ENCODE measurements around the gene SECISBP2.
"Not testable (repeated sequence)": the region's sequence is repeated elsewhere in the genome, so short reads cannot be mapped to it uniquely, and the experiment has no call there.

SECISBP2 gene

GRCh38 chr9:89318123-89319014 lies at the start of gene SECISBP2:
Gene SECISBP2 (plus strand): TSS chr9:89318500. CDS start chr9:89318577, 77 bp downstream.
- DNase-seq (ENCODE audit: low read depth), result peak; percentile 88

- no peak for DNase-seq (ENCODE audit: low read depth)
These were observed 44.6 kb upstream of the SECISBP2 start for GRCh38 chr9:89273528-89274279.

- no peak for DNase-seq (ENCODE audit: low read depth)
These were observed 43.5 kb upstream of the SECISBP2 start for GRCh38 chr9:89274838-89275237.

- not testable (repeated sequence) for DNase-seq (ENCODE audit: low read depth)
These were observed 42.3 kb upstream of the SECISBP2 start for GRCh38 chr9:89276040-89276439.

- DNase-seq (ENCODE audit: low read depth), result no peak
These were observed 41.3 kb upstream of the SECISBP2 start for GRCh38 chr9:89277043-89277442.

GRCh38 chr9:89277454-89277853 lies 40.8 kb upstream of the SECISBP2 start:
- DNase-seq (ENCODE audit: low read depth), result no peak

GRCh38 chr9:89278551-89278950 lies 39.7 kb upstream of the SECISBP2 start:
- no peak for DNase-seq (ENCODE audit: low read depth)

GRCh38 chr9:89278997-89279739 lies 39.1 kb upstream of the SECISBP2 start:
- DNase-seq (ENCODE audit: low read depth), result no peak

GRCh38 chr9:89281106-89281505 lies 37.2 kb upstream of the SECISBP2 start:
- no peak for DNase-seq (ENCODE audit: low read depth)

GRCh38 chr9:89282248-89282968 lies 35.9 kb upstream of the SECISBP2 start:
- DNase-seq (ENCODE audit: low read depth), result not testable (repeated sequence)

GRCh38 chr9:89284076-89284475 lies 34.2 kb upstream of the SECISBP2 start:
- DNase-seq (ENCODE audit: low read depth), result no peak

- DNase-seq (ENCODE audit: low read depth), result no peak
These were observed 26.6 kb upstream of the SECISBP2 start for GRCh38 chr9:89291741-89292140.

- DNase-seq (ENCODE audit: low read depth), result no peak
These were observed 25.3 kb upstream of the SECISBP2 start for GRCh38 chr9:89293014-89293413.

- no peak for DNase-seq (ENCODE audit: low read depth)
These were observed 22.9 kb upstream of the SECISBP2 start for GRCh38 chr9:89295400-89295799.

- not testable (repeated sequence) for DNase-seq (ENCODE audit: low read depth)
These were observed 16.3 kb upstream of the SECISBP2 start for GRCh38 chr9:89301996-89302395.

- no peak for DNase-seq (ENCODE audit: low read depth)
These were observed 14.1 kb upstream of the SECISBP2 start for GRCh38 chr9:89304020-89304833.

- no peak for DNase-seq (ENCODE audit: low read depth)
These were observed 13.5 kb upstream of the SECISBP2 start for GRCh38 chr9:89304834-89305188.

GRCh38 chr9:89305868-89306267 lies 12.4 kb upstream of the SECISBP2 start:
- DNase-seq (ENCODE audit: low read depth), result no peak

- DNase-seq (ENCODE audit: low read depth), result no peak
These were observed 9.1 kb upstream of the SECISBP2 start for GRCh38 chr9:89309166-89309565.

- no peak for DNase-seq (ENCODE audit: low read depth)
These were observed 8.5 kb upstream of the SECISBP2 start for GRCh38 chr9:89309608-89310474.
